Activated effector memory CD4-positive, alpha-beta T cell treated with anti-CD3 and anti-CD28 coated beads, Interleukin-2, amount 50 U/mL, for 16 hours (primary cell): Measurements from ENCODE around the gene MGAT5.

Experiments
- DNase-seq: peaks from one replicate; pipeline ENCODE4 v3.0.0-alpha.2; 2020

MGAT5 gene

GRCh38 chr2:134405611-134406081 lies 151.8 kb downstream of the MGAT5 start:
- DNase-seq = no peak

- no peak for DNase-seq
These were observed 152.4 kb downstream of the MGAT5 start for GRCh38 chr2:134406311-134406710.

DNA sequence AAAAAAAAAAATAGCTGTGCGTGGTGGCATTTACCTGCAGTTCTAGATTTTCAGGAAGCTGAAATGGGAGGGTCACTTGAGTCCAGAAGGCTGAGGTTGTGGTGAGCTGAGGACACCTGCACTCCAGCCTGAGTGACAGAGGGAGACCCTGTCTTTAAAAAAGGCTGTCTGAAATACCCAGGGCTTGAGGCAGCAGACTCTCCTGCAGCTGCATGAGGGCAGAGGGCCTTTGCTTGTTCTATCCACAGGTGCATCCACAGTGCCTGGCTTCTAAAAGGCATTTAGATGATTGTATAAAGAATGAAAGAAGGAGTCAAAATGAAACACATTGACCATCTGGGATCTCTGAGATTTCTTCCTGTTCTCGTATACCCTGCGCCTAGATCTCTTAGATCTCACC lies 152.9 kb downstream of the MGAT5 start:
- DNase-seq = no peak

- no peak for DNase-seq
These were observed 153.4 kb downstream of the MGAT5 start for GRCh38 chr2:134407154-134407890.

GRCh38 chr2:134408386-134408785 lies 154.5 kb downstream of the MGAT5 start:
- DNase-seq = no peak

GRCh38 chr2:134408791-134409190 lies 154.9 kb downstream of the MGAT5 start:
- no peak for DNase-seq

DNA sequence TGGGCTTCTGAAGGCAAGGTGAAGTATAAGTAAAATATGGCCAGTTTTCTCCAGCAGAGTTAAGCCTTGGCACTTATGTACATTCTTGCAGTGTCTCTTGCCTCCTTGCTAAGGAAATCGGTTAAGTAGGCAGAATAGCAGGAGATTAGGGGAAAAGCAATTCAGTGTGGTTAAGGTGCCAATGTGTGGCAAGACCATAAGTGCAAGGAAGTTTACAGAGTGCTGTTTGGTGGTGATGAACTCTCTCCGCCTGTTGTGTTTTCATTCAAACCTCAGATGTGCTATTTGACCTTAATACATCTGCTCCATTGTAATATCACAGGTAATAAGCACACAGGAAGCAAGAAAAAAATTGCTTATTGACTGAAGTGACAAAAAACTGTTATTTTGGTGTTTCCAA lies 156.1 kb downstream of the MGAT5 start:
- no peak for DNase-seq

GRCh38 chr2:134410831-134411231 lies 157.0 kb downstream of the MGAT5 start:
- no peak for DNase-seq

DNA sequence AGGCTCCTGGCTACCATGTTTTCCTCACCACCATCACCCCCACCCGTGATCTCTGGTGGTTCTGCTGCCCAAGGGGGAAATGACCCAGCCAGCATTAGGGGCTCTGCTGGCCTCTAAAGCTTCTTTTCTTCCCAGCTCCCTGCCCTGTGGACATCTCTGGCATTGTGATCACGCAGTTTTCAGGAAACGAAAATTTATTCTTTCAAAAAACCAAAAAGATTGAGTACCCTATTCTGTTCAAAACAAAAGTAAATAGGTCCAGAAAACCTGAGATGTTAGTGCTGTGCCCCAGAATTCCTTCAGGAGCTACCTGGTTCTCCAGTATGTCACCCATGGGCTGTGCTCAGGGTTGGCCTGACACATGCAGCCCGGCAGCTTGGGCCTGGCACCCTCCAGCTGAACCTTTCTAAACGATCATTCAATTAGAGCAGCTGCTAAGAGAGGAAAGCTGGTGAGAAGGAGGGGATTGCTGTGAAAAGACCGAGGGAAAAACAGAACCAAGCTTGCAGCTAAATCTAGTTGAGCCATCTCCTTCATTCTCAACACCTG lies 157.5 kb downstream of the MGAT5 start:
- DNase-seq = no peak

GRCh38 chr2:134411828-134412638 lies 158.2 kb downstream of the MGAT5 start:
- peak; percentile 85 for DNase-seq

GRCh38 chr2:134412639-134412999 lies 158.7 kb downstream of the MGAT5 start:
- DNase-seq = no peak

DNA sequence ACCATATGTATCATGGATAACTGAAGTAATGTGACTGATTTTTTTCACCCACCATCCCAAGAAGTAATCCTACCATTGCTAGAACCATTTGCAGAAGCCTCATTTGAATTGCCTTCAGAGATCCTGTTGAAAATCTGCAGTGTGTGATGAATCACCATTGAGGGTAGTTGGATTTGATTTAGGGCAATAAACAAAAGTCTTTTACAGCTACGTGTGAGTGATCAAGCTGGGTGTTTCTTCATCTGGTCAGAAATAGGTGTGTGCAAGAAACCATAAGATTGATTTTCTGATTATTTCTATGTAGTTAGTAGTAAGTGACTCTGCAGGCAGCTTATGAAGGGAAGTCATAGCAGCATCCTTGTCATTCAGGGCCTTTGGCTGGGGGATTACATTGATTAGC lies 159.6 kb downstream of the MGAT5 start:
- DNase-seq = no peak

- no peak for DNase-seq
These were observed 160.0 kb downstream of the MGAT5 start for GRCh38 chr2:134413912-134414311.

GRCh38 chr2:134416018-134416417 lies 162.1 kb downstream of the MGAT5 start:
- no peak for DNase-seq

DNA sequence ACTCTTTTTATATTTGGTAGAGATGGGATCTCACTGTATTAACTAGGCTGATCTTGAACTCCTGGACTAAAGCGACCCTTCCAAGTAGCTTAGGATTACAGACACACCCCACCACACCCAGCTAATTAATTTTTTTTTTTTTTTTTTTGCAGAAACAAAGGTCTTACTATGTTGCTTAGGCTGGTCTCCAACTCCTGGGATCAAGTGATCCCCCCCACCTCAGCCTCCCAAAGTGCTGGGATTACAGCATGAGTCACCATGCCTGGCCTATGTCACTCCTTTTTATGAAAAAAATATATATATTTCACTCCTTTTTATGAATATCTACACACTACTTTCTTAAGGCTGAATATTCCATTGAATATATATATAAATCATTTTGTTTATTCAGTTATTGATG lies 162.8 kb downstream of the MGAT5 start:
- DNase-seq = no peak

- no peak for DNase-seq
These were observed 164.2 kb downstream of the MGAT5 start for GRCh38 chr2:134417968-134418582.

DNA sequence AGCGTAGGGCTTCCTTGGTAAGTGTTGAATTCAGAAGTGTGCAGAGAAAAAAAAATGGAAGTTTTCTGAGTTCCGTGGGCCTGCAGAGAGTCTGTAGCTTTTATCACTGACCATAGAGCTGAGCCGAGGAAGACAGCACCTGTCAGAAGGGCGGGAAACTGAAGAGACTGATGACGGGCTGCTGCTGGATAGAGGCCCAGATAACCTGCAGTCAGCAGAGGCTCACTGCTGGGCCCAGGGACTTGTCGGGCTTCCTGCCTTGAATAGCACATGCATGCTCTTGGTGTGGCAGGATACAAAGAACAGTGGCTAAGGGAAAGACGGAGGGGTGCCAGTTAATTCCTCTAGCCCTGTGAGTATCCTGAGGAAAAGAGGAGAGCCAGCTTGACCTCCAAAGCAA lies 166.4 kb downstream of the MGAT5 start:
- no peak for DNase-seq

- no peak for DNase-seq
These were observed 167.0 kb downstream of the MGAT5 start for GRCh38 chr2:134420920-134421319.

GRCh38 chr2:134421556-134422328 lies 167.9 kb downstream of the MGAT5 start:
- no peak for DNase-seq

DNA sequence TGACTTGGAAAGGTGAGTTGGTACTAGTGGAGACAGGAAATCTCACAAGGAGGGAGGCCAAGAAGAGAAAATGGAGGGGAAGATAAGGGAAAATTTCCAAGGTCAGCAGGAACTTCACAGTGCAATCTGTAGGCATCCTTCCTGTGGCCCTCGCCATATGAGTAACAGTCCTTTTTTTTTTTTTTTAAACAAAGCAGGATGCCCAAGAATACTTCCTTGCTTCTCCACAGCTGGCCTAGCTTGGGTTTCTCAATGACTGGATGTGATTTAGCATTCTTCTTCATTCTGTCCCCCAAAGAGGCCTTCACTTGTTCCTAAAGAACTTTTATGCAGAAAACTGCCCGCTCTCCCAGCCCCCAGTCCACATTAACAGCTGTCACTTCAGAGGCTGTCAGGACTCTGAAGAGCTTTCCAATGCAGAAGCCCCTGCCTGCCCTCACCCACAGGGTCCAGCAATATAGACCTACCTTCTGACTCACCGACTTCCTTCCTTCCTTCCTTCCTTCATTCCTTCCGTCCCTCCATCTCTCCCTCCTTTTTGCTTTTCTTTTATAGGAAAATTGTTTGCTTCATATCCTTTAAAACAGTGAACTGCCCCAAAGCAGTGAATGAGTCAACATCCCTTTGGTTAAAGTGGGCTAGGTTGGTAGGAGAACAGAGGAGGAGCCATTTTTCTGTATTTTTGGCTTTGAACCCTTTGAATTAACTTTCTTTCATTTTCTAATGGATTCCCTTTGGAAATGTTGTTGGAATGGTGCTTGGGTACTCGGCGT lies 172.0 kb downstream of the MGAT5 start:
- no peak for DNase-seq

DNA sequence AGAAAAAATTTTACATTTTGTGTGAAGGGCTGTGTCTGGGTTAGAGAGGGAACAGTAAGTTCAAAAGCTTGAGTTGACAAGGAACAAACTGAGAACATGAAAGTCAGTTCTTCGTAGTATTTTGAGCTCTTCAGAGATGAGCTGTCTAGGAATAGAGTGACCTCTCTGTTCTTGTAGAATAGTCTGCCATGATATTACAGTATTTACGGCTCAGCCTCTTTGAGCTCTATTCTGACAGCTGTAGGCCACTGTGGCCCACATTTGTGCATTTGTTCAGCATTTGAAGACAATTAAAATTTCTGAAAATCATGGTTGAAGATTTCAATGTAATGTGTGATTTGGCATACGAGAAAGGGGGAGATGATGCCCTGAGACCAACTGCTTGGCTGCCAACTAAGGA lies 172.8 kb downstream of the MGAT5 start:
- no peak for DNase-seq

DNA sequence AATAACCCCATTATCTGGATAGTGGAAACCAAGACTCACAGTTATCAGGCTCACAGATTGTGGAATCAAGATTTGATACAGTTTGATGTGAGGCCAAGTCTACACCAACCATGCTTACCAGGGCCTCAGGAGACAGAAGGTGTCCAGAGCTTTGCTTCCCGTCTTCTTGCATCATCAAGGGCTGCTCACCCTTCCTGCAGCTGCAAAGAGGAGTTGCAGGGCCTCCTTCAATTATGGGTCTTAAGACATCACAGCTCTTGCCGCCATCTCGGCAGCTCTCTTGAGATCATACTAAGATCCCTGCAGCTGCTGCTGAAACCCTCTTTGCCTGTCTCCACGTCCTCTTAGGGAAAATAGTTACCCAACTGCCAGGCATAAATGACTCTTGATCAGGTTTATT lies 176.0 kb downstream of the MGAT5 start:
- DNase-seq = no peak
